BJ (cell line): Measurements from ENCODE around the gene CLDN1. TPM values are rescaled to one million over a fixed set of nuclear protein-coding genes. Genes with fewer than 3 reads are reported as not detected.

Experiments
- CTCF ChIA-PET: fragments of 350-600 bp; formaldehyde crosslinking; extraction: SDS; loops from one replicate; lab custom pipeline; 2021; ENCODE audit warnings: antibody characterized with exemption, inconsistent platforms; lab: Yijun Ruan, JAX
- POLR2A ChIA-PET: fragments of 300-600 bp; sonication (Branson Sonifier 250); formaldehyde crosslinking; extraction: SDS; loops from one replicate; lab custom pipeline; 2021; ENCODE audit warnings: antibody characterized with exemption; lab: Charles Lee
- DNase-seq: peaks from one replicate; pipeline ENCODE4 v3.0.0-alpha.2; 2011; ENCODE audit warnings: low read depth
- H3K27me3 ChIP-seq: 2 replicates; pipeline ENCODE4 v1.6.0; 2011; ENCODE audit warnings: low read length; ENCODE audit not compliant: control insufficient read depth, insufficient read depth
- H3K36me3 ChIP-seq: 2 replicates; pipeline ENCODE4 v1.5.1; 2011; ENCODE audit warnings: low read length; ENCODE audit not compliant: control insufficient read depth, insufficient read depth
- H3K4me3 ChIP-seq: 2 replicates; pipeline ENCODE4 v1.5.1; 2011; ENCODE audit warnings: low read depth, mild to moderate bottlenecking, control low read depth, low read length
- CTCF ChIP-seq: IDR thresholded peaks from 2 replicates; pipeline ENCODE4 v1.5.1; 2011; ENCODE audit warnings: low read depth, mild to moderate bottlenecking, control low read depth, inconsistent platforms, low read length, moderate library complexity; ENCODE audit not compliant: insufficient read depth
- polyA plus RNA-seq: library from polyadenylated mRNA; depleted of rRNA; stranded (reverse); fragments of >200 nt; gene quantifications from 2 replicates; pipeline ENCODE4 v1.2.3, GENCODE V29; 2011

Gene CLDN1
- polyA plus RNA-seq, 1 experiment, result 1.3 TPM

DNA sequence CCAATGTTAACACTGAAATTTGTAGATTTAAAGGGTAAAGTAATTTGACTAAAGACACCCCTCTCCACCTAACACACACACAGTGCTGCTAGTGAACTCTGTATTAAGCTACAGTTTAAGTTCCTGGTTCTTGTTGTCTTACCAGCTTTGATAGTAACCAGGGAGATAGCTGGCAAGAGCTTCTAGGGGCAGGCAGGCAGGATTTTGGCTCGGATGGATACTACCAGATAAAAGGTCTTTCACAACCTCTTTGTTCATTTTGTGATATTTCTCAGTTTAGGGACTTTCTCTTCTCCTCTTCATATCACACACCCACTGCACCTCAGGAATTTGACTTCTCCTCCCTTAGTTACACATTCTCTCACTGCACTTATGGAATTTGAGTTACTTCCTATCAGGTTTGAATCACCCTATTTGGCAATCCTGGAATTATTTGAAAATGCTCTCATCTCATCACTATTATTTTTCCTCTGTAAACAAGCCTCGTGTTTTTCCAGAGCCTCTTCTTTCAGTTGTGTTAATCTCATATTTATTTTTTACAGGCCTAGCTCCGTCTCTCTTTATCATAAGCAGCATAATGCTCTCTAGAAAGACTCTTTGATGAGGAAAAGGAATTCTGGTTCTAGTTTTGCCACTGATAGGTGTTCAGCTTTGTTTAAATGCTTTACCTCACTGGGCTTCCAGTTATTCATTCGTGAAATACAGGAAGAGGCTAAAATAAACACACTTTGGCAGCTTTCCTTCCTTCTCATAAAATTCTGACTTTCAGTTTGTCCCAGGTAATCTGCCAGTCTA is 23.0 kb upstream of the CLDN1 start:
- Histone ChIP-seq H3K27me3 (no peaks in the 10 kb centered on the region), H3K4me3 (no peak overlapping the region), H3K36me3 (no peaks in the 10 kb centered on the region)
- POLR2A ChIA-PET, result no interaction called here
- peak; percentile 81 for DNase-seq
- CTCF ChIA-PET, result interaction anchor here (0.7 to 3.4 kb wide), 6 partner anchors 23 to 384 kb away, joined by 3 to 15 read pairs (median 4); partner anchors contain the start of gene CLDN1
- TF ChIP-seq CTCF, result no peak

DNA sequence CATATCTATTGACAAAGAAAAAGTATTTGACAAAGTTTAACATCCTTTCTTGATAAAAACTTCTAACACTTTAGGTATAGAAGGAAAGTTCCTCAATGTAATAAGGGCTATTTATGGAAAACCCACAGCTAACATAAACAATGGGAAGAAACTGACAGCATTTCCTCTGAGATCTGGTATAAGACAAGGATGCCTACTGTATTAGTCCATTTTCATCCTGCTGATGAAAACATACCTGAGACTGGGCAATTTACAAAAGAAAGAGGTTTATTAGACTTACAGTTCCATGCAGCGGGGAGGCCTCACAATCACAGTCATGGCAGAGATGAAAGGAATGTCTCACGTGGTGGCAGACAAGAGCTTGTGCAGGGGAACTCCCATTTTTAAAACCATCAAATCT is 17.8 kb upstream of the CLDN1 start:
- TF ChIP-seq CTCF, result no peak
- ChIA-PET POLR2A (no interaction called here), CTCF (interaction anchor here (6.8 kb wide), 1 partner anchor 17 kb away, joined by 47 read pairs; the partner anchor contains the start of gene CLDN1)
- DNase-seq, result no peak
- Histone ChIP-seq H3K36me3 (no peaks in the 10 kb centered on the region), H3K4me3 (no peak overlapping the region), H3K27me3 (no peaks in the 10 kb centered on the region)

DNA sequence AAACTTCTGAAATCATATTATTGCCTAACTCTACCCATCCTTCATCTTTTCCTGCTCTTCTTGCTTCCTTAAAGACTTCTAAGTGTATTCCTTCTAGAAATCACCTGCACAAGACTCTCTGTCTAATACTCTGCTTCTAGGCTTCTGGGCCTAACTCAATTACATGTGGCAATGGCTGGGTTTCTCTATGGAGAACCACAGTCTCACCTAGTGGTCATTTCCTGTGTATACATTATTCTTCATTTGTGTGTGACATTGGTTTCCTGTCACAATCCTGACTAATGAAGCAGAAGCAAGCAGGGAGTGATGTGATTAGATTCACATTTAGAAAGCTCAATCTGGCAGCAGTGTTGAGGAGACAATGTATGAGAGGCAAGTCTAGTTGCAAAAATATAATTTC is 16.9 kb upstream of the CLDN1 start:
- no peak for DNase-seq
- TF ChIP-seq CTCF, result 0 out of 2 replicates have a peak, but pooled peaks have one; percentile 26
- CTCF ChIA-PET, result interaction anchor here (1.8 to 6.8 kb wide), 2 partner anchors 10 to 16 kb away, joined by 5 to 47 read pairs; partner anchors contain the start of gene CLDN1
- Histone ChIP-seq H3K36me3 (no peaks in the 10 kb centered on the region), H3K27me3 (no peaks in the 10 kb centered on the region), H3K4me3 (no peak overlapping the region)
- POLR2A ChIA-PET, result no interaction called here

- no peak for DNase-seq
- ChIA-PET POLR2A (no interaction called here), CTCF (interaction anchor here (1.8 to 6.8 kb wide), 2 partner anchors 10 to 16 kb away, joined by 5 to 47 read pairs; partner anchors contain the start of gene CLDN1)
- H3K36me3 ChIP-seq, result no peaks in the 10 kb centered on the region
- no peak for TF ChIP-seq CTCF
- no peak overlapping the region for H3K4me3 ChIP-seq
- no peaks in the 10 kb centered on the region for H3K27me3 ChIP-seq
These were observed 16.5 kb upstream of the CLDN1 start for GRCh38 chr3:190338717-190339116.

DNA sequence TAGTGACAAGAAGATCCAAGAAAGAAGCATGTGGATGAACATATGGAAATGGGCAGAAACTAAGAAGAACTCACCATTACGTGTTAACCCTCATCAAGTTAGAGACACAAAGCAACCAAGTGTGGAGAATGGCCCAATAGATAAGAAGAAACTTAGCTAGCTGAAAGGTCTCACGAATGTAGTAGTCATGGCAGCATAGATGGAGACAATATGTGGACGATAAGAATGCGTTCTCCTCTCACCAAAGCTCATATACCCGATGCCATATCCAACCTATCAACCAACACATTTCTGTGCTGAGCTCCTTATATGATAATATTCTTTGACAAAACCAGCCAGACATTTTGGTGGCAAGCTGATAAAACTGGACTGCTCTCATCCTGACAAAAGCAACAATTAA is 15.1 kb upstream of the CLDN1 start:
- CTCF ChIA-PET, result interaction anchor here (1.1 to 6.8 kb wide), 4 partner anchors 10 to 107 kb away, joined by 3 to 47 read pairs (median 3); partner anchors contain the start of gene CLDN1
- TF ChIP-seq CTCF, result no peak
- no peaks in the 10 kb centered on the region for H3K36me3 ChIP-seq
- no peak overlapping the region for H3K4me3 ChIP-seq
- no peaks in the 10 kb centered on the region for H3K27me3 ChIP-seq
- DNase-seq, result no peak
- POLR2A ChIA-PET, result no interaction called here
